ENCODE measurements around the gene C5orf15. TPM values are rescaled to one million over a fixed set of nuclear protein-coding genes. Genes with fewer than 3 reads are reported as not detected.
"Not testable (repeated sequence)": the region's sequence is repeated elsewhere in the genome, so short reads cannot be mapped to it uniquely, and the experiment has no call there.

The C5orf15 gene
- total RNA-seq, 1 experiment from 2014 or later: 73.4 TPM

DNA sequence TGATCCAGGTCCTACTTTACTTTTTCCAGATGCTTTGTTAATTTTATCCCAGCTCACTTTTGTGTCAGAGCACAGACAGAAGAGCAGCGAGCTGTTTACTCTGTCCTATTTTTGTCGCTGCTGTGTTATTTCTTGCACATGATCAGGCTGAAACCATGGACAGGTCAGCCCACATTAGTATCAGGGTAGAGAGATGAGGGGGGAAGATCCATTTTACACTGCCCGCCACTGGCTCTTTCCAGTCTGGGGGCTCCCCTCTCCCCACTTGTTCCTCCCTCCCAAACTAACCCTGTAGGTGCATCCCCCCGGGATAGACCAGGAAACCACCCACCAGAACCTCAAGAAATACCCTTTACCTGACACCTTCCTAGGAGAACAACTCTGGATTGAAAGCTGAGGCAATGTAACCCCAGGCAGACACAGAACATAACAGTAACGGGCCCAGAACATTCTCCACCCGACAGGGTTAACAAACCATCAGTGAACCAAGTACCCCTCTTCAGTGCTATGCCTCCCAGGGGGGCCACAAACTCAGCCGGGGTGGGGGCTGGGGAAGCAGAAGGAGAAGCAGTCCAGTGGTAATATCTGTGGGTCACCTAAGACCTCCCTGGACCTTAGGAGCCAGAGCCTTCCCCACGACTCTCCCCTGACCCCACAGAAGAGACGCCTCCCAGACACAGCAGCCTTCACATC is 26.0 kb upstream of the C5orf15 start:
- DNase-seq (ENCODE audit: low read depth): no peak

DNA sequence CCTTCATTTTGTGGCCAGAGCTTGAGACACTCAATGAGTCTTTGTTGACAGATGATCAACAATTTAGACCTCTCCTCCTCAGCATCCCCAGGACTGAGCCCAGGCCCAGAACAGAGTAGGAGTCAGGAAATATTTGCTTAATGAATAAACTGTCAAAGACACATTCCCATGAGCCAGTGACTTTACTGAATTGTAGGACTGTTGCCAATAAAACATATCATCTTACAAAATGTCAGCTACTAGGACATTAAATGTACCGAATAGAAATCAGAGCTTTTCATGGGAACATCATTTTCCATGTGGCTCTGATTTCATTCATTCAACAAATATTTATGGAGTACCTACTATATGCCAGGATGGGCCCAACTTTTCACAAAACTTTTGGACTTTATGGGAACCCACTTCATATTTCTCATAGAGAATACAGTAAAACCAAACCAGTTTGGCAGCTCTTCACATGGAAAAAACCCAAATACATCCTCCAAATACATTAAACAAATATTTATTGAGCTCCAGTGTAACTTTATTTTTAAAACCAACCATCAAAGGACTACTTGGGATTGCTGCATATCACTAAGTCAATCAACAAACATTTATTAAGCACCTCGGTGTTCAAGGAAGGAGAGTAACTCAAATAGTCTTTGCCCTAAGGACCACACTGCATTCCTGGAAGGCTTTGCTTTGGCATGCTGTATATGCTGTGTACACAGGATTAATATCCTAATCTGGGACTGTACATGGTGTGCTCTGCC is 24.9 kb upstream of the C5orf15 start:
- peak; percentile 84 for DNase-seq (ENCODE audit: low read depth)

DNA sequence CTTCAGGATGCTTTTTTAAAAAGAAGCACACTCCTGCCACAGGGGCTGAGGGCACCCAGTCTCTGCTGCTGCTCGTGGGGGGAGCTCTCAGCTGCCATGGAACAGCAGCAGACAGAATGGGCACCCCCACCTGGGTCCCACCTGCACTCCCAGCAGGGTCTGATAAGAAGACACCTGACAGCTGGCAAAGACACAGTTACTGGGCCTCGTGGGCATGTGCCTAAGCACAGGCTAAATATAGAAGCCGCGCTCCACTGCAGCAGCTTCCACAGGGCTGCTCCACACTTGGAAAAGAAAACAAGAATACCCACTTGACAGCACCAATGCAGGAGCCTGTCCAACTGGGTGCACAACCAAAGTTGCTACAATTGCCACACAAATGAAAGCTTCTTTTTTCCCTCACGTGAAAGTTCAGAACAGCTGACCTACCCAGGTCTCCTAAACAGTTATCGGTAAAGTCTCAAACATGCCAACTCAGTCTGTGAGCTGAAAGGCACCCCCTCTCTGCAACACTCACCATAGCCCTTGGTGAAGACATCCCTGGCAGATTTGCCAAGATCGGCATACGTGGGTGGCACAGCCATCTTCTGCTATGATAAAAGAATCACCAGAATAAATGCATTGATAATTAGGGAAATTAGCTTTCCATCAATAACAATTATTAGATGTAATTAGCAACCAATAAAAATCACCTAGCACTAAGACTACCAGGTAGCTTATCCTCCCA is 24.2 kb upstream of the C5orf15 start:
- no peak for DNase-seq (ENCODE audit: low read depth)

DNA sequence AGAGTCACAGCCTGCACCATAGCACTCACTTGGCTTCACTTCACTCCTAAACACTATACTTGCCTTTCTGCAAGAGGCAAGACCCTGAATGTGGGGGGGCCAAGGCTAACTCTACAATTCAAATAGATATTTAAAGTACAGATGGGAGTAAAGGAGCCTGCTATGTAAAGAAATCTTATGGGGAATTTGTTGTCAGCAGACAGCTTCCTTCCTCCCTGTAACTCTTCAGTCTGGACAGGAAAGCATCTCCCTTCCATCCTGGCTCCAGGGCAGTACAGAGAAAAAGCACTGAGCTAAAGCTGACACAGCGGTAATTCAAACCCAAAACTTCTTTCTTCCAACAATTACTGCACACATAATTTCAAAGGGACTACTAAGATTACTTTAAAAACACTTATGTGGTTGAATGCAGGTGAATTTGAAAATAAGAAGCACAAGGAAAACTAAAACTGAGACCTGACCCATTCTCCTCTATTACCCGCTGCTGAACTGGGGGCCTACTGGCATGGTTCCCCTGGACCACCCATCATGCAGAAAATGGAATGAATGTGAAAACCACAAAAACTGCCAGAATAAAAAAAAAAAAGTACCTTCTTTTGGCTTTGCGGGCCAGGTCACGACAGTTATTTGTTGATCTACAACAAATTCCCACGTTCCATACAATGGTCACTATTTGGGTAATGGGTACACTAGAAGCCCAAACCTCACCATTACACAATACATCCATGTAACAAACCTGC is 22.9 kb upstream of the C5orf15 start:
- no peak for DNase-seq (ENCODE audit: low read depth)

DNA sequence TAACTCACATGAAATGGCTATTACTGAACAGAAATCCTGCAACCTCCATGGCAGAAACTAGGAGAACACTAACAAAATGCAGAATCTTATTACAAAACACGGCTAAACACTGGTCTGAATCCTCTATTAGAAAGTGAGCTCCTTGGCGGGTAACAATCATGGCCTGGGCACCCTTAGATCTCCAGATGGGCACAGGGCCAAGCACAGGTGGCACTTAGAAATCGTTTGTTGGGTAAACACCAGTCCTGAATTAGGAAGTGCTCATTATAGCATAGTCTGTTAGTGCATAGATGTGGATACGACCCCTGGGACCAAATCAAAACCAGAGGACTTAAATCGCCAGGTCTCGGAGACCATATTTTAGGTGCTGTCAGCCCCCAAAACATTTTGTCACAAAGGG is 22.0 kb upstream of the C5orf15 start:
- DNase-seq (ENCODE audit: low read depth): no peak

DNA sequence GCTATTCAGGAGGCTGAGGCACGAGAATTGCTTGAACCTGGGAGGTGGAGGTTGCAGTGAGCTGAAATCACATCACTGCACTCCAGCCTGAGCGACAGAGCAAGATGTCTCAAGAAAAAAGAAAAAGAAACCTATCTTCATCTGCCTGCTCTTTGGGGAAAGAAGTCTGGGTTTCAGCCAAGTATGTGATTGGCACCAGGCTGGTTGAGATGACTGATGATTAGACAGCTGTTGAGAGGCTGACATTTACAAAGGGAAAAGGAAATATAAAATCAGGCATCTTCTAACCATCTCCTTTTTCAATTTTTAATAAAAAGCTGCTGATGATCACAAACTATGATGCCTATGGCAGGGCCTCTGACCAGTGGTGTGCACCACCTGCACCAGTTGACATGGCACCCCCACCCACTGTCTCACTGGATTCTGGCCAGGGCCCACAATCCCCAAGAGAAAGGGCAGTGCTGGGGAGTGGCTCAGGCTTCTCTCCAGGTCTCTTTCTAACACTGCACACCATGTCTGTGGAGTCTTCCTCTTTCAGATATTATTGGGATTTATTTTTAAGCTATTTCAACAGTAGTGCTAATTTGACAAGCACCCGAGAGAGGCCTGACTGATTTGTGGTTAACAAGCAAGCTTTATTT is 17.2 kb upstream of the C5orf15 start:
- peak; percentile 84 for DNase-seq (ENCODE audit: low read depth)

DNA sequence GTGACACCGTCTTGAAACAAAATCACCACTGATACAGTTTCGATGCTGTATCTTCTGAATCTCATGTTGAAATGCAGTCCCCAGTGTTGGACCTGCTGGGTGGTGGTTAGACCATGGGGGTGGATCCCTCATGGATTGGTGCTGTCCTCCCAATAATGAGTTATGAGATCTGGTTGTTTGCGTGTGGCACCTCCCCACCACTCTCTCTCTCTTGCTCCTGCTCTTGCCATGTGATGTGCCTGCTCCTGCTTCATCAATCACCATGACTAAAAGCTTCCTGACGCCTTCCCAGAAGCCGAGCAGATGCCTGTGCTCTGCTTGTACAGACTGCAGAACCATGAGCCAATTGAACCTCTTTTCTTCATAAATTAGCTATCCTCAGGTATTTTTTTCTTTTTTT is 15.2 kb upstream of the C5orf15 start:
- DNase-seq (ENCODE audit: low read depth): no peak

DNA sequence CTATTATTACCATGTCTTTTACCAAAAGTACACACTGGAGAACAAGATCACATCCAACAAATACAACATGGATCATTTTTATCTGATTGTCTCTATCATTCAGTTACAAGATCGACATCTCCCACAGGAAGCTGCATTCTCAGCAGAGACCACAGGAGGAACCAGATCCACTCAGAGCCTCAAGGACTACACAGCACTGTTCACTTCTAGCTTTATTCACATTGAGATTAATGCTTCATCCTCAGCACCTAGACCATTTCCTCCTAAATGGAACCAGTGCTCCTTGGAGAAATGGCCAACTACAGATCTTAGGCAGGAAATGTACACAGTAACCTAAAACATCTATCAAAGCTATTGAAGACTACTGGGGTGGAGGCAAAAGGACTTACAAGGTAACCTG is 13.3 kb upstream of the C5orf15 start:
- DNase-seq (ENCODE audit: low read depth): no peak

DNA sequence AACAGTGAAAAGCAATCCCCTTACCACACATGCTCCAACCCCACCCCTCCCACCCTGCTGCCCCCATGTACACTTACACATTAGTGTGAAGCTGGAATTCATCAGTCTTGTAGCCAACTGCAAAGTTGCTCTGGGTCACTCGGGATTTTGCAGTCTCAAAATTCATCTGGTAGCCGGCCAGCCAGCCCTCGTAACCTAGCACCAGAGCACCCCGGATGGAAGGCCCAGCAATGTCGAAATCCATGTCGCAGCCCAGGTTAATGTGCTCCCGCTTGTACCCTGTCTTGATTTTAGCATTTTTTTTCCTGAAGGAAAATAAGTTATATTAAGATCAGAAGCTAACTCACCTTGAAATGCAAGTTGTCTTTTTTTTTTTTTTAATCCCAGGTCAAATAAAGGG is 12.2 kb upstream of the C5orf15 start:
- no peak for DNase-seq (ENCODE audit: low read depth)

DNA sequence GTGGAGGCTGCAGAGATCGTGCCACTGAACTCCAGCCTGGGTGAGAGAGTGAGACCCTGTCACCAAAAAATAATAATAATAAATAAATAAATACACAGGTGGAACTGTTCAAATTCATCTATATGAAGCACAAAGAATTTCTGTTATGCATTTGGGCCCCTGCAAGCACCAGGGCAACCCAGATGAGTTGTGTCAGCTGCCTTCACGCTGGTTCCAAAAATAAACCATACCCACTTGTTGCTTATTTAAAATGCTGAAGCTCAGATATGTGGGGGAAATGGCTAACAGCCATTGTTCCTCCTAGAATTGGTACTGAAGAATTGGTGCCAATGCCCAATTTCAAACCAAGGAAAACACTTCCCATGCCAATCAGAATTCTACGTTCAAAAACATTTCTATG is 10.5 kb upstream of the C5orf15 start:
- no peak for DNase-seq (ENCODE audit: low read depth)

DNA sequence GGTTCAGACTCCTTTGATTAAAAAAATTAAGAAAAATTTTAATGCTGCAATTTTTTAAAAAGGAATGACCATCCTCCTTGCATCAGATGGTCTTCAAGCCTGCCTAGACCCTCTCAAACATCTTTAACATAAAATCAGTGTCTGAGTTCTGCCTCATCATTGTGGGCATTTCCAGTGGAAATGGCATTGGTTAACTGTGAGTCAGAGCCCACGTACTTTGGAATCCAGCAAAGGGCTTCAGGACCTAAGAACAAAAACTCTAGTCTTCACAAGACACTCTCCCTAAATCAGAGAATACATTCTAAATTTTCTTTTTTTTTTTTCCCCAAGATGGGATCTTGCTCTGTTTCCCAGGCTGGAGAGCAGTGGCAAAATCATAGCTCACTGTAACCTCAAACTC is 9.4 kb upstream of the C5orf15 start:
- DNase-seq (ENCODE audit: low read depth): peak; percentile 77

DNA sequence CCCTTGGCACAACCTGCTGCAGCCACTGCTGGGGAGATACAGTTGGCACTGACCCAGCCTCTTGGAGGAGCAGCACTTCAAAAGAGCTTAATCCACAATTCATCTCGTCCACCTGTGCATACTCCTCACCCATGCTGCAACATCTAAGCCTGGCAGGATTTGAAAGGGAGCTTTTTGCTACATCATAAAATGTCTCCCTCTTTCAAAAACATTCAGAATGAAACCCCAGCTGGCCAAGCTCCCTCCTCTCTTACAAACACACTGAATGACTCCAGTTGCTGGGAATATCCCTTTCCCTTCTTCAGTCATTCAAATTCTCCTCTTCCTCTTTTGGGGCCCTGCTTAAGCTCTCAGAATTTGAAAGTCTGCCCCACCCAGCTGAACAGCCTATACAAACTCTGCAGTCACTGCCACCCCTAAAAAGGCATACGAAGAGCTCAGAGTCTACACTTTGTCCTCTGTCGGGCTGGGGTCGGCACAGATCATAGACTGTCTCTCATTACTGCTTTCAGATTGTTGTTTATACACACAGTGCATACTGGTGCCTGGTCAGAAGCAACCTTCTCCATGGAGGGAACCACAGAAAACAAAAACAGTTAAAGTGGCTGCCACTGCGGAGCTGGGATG is 8.8 kb upstream of the C5orf15 start:
- peak; percentile 53 for DNase-seq (ENCODE audit: low read depth)

DNA sequence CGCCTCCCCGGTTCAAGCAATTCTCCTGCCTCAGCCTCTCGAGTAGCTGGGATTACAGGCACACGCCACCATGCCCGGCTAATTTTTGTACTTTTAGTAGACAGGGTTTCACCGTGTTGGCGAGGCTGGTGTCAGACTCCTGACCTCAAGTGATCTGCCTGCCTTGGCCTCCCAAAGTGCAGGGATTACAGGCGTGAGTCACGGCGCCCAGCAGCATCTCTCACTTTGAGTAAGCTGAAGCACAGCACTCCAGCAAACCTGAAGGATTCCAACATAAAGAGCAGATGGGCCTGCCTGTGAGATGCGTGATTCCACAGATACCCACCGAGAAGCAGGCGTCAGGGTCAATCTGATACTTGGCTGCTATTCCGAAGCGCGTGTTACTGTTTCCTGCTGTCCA is 7.1 kb upstream of the C5orf15 start:
- not testable (repeated sequence) for DNase-seq (ENCODE audit: low read depth)

DNA sequence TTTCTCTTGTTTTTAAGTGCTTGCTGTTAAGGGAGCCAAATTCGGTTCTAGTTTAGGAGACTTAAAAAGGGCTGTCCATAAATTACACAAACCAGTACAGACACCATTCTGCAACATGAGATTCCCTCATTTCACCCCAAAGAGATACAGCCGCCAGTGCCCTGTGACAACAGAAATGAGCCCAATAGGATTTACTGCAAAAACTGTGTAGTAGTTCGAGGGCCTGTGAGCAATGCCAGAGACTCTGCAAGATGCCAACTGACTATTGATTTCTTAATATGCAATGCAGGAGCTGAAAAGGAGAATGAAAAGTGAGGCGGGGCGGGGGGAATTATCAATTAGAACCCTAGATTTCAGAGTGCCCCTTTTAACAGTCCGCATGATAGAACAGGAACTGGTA is 5.7 kb upstream of the C5orf15 start:
- no peak for DNase-seq (ENCODE audit: low read depth)

DNA sequence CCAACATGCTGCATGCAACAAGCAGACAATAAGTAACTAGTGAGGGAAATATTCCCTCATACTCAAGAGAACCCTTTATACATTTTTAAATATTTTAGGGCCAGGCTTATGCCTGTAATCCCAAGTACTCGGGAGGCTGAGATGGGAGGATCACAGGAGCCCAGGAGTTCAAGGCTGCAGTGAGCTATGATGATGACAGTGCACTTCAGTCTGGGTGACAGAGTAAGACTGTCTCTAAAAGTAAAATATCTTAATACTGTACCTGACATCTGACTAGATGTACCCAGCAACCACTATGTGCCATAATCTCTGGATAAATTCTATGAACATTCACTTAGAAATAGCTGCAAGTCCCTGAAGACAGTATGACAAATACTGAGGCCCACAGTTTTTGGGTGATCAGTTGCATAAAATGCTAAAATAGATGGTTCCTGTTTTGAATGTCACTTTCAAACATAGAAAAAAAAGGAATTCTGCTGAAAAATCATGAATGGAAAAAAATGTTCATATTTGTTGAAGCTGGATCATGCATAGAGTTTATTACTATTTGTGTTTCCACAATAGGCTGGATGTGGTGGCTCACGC is 2.0 kb upstream of the C5orf15 start:
- no peak for DNase-seq (ENCODE audit: low read depth)

DNA sequence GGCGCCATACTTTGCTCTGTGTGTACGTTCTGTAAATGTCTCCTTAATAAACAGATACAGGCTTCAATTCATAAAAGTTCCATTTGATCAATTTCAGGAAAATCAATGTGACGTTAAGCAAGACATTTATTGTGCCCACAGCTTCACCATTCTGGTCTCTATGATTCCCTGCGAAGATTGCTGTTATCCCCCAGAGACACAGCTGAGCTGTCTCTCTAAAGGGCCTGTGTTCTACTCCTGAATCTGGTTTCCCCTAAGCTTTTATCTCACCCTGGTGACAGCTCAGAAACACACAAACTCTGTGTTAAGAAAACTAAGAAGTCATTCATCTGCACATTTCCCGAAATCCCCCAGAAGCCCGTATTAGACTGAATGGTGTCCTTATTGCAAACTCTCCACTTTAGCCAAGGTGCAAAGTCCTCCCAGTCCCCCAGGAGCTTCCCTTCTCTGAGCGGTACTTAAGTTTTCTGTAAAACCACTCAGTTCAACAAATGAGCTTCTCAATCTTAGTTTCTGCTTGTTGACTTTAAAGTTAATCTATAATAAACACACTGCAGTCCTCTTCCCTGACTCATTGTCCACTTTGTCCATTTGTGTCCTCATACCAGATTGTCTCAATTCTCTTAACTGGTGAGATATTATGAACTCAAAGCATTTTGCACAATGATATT is 1.4 kb upstream of the C5orf15 start:
- no peak for DNase-seq (ENCODE audit: low read depth)

DNA sequence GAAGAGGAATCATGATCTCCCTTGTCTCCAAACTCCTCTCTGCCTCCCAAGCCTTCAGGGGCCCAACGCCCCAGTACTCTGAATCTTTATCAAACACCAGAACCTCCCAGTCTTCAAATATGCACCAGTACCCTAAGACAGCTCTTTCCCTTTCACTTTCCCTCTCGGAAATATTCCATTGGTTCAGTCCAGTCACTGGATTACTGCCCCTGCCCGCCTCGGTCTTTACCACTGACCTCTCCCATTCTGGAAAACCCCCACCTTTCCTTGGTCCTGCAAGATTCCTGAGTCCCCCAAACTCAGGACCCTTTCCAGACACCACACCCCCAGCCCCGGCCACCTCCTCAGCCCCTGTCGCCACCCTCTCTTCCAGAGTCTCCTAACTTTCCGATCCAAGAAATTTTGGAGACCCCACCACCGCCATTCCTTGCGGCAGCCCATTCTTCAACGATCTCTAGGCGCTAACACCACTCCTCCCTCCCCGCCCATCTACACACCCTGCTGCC is 674 bp downstream of the C5orf15 start:
- peak; percentile 43 for DNase-seq (ENCODE audit: low read depth)

DNA sequence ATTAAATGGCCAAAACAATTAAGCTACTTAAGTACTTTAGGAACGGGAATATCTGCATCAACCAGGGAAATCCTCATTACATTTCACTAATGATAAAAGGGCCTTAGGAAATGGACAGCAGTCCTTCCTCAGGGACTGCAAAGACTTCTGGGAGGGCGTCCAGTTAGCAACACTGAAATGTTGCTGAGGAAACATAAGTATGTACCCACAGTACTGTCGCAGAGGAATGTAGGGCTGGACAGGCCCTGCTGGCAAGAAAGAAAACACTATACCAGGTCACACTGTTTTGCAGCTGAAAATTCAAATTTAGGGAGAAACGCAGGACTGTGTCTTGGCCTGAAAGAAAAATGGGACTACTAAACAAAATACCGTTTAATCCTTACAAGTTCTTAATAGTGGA is 1.3 kb downstream of the C5orf15 start:
- DNase-seq (ENCODE audit: low read depth): peak; percentile 36

DNA sequence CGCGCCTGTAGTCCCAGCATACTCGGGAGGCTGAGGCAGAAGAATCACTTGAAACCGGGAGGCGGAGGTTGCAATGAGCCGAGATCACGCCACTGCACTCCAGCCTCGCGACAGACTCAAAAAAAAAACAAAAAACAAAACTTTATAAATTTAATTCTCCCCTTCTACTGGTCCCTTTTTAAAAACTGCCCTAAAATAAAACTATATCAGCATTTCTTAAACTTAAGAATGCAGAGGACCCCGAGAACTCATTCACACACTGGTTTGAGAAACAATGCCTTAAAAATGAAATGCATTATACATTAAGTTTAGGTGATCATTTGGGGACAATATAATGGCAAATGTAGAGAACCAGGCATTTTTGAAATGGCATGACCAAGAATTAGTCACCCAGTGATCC is 2.3 kb downstream of the C5orf15 start:
- no peak for DNase-seq (ENCODE audit: low read depth)
